Measurements from ENCODE around the gene COL6A5. TPM values are rescaled to one million over a fixed set of nuclear protein-coding genes. Genes with fewer than 3 reads are reported as not detected.

Gene COL6A5
- total and polyA plus RNA-seq, 9 of the 15 experiments (the other 6 are each of a cell fraction or from before 2014, with no cell fraction given): 1.5 to 9.7 (median 5.6) TPM

DNA sequence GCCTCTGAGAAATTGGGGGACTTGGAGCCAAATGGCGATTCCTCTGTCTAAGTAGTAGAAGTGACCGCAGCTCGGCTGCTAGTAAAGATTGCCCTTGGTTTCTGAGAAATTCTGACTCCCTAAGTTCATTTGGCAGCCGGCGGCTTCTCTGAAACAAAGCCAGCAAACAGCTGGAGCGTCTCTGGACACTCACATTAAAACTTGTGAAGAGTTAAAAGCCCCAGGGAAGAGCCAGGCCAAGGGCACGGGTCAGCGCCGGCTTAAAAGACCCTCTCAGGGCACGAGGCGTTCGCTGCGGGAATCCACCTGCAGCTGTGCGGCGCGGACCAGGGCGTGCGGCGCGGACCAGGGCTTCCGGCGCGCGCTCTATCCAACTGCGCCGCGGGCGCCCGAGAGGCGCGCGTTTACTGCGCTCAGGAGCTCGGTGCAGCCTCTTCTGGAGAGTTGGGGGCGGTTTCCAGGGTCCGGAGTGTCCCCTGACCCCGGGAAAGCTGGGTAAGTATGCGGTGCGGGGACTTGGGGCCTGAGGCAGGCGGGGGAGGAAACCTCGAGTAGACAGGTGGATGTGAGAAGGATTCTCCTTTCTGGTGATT, at the start of gene COL6A5 (continued):
- TF ChIP-seq, protein P1, sequence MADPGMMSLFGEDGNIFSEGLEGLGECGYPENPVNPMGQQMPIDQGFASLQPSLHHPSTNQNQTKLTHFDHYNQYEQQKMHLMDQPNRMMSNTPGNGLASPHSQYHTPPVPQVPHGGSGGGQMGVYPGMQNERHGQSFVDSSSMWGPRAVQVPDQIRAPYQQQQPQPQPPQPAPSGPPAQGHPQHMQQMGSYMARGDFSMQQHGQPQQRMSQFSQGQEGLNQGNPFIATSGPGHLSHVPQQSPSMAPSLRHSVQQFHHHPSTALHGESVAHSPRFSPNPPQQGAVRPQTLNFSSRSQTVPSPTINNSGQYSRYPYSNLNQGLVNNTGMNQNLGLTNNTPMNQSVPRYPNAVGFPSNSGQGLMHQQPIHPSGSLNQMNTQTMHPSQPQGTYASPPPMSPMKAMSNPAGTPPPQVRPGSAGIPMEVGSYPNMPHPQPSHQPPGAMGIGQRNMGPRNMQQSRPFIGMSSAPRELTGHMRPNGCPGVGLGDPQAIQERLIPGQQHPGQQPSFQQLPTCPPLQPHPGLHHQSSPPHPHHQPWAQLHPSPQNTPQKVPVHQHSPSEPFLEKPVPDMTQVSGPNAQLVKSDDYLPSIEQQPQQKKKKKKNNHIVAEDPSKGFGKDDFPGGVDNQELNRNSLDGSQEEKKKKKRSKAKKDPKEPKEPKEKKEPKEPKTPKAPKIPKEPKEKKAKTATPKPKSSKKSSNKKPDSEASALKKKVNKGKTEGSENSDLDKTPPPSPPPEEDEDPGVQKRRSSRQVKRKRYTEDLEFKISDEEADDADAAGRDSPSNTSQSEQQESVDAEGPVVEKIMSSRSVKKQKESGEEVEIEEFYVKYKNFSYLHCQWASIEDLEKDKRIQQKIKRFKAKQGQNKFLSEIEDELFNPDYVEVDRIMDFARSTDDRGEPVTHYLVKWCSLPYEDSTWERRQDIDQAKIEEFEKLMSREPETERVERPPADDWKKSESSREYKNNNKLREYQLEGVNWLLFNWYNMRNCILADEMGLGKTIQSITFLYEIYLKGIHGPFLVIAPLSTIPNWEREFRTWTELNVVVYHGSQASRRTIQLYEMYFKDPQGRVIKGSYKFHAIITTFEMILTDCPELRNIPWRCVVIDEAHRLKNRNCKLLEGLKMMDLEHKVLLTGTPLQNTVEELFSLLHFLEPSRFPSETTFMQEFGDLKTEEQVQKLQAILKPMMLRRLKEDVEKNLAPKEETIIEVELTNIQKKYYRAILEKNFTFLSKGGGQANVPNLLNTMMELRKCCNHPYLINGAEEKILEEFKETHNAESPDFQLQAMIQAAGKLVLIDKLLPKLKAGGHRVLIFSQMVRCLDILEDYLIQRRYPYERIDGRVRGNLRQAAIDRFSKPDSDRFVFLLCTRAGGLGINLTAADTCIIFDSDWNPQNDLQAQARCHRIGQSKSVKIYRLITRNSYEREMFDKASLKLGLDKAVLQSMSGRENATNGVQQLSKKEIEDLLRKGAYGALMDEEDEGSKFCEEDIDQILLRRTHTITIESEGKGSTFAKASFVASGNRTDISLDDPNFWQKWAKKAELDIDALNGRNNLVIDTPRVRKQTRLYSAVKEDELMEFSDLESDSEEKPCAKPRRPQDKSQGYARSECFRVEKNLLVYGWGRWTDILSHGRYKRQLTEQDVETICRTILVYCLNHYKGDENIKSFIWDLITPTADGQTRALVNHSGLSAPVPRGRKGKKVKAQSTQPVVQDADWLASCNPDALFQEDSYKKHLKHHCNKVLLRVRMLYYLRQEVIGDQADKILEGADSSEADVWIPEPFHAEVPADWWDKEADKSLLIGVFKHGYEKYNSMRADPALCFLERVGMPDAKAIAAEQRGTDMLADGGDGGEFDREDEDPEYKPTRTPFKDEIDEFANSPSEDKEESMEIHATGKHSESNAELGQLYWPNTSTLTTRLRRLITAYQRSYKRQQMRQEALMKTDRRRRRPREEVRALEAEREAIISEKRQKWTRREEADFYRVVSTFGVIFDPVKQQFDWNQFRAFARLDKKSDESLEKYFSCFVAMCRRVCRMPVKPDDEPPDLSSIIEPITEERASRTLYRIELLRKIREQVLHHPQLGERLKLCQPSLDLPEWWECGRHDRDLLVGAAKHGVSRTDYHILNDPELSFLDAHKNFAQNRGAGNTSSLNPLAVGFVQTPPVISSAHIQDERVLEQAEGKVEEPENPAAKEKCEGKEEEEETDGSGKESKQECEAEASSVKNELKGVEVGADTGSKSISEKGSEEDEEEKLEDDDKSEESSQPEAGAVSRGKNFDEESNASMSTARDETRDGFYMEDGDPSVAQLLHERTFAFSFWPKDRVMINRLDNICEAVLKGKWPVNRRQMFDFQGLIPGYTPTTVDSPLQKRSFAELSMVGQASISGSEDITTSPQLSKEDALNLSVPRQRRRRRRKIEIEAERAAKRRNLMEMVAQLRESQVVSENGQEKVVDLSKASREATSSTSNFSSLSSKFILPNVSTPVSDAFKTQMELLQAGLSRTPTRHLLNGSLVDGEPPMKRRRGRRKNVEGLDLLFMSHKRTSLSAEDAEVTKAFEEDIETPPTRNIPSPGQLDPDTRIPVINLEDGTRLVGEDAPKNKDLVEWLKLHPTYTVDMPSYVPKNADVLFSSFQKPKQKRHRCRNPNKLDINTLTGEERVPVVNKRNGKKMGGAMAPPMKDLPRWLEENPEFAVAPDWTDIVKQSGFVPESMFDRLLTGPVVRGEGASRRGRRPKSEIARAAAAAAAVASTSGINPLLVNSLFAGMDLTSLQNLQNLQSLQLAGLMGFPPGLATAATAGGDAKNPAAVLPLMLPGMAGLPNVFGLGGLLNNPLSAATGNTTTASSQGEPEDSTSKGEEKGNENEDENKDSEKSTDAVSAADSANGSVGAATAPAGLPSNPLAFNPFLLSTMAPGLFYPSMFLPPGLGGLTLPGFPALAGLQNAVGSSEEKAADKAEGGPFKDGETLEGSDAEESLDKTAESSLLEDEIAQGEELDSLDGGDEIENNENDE (IDR thresholded peaks at IDR 0.05; ENCODE audit: low read depth, low read length): no peak

All from K562 (cell line).